Activated naive CD4-positive, alpha-beta T cell treated with anti-CD3 and anti-CD28 coated beads, Interleukin-2, amount 10 ng/mL, durations not matched to agents 7 days and 5 days (primary cell): ENCODE measurements around the gene RDH5.

Experiments used
- CTCF ChIA-PET: fragments of 350-600 bp; sonication (Branson Sonifier 250); formaldehyde crosslinking; loops from one replicate; lab custom pipeline; 2021; ENCODE audit warnings: antibody characterized with exemption; lab: Charles Lee
- DNase-seq: peaks from one replicate; pipeline ENCODE4 v3.0.0-alpha.2; 2020
- H3K27ac Mint-ChIP-seq: one replicate; pipeline ENCODE4 v1.8.0; 2021; ENCODE audit warnings: mild to moderate bottlenecking, moderate library complexity, mixed read lengths
- H3K27me3 Mint-ChIP-seq: one replicate; pipeline ENCODE4 v1.8.0; 2021; ENCODE audit warnings: mild to moderate bottlenecking, mixed read lengths
- H3K36me3 Mint-ChIP-seq: one replicate; pipeline ENCODE4 v1.8.0; 2021; ENCODE audit warnings: mixed read lengths
- H3K4me1 Mint-ChIP-seq: one replicate; pipeline ENCODE4 v1.8.0; 2021; ENCODE audit warnings: mixed read lengths
- H3K4me3 Mint-ChIP-seq: one replicate; pipeline ENCODE4 v1.8.0; 2021; ENCODE audit warnings: mild to moderate bottlenecking, moderate library complexity, mixed read lengths
- H3K9me3 Mint-ChIP-seq: one replicate; pipeline ENCODE4 v1.8.0; 2021; ENCODE audit warnings: mixed read lengths

RDH5 gene

DNA sequence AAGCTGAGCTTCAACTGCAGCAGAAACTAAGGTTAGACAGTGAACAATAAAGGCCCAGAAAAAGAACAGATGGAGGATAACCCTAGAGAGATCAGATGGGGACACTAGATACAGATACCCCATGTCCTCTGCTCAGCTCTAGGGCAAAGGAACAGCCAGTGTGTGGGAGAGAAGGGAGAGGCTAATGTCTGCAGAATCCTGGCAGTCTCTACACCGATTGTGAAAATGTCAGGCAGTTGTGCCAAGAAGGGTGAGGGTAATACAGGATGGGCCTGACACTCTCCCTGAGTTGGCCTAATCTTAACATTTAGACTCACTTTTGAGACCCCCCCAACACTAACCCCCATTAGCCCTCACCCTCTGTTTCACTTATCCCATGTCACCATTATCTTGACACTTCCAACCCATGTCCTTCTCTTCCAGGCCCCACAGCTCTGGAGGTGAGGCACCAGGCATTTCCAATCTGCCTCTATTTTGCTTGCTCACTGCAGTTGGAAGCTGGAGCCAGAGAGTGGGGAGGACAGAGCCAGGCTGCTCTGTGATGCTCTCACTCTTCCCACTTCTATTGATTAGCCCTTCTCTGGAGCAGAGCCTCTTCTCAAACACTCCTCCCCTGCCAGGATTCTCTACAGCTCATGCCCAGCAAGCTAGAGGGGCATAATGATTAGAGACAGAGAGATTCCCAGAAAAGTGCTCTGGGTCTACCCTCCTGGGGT lies 7.3 kb upstream of the RDH5 start:
- peaks cover 37% of the 10 kb centered on the region for H3K4me1 Mint-ChIP-seq
- DNase-seq: no peak
- peaks cover 57% of the 10 kb centered on the region for H3K27me3 Mint-ChIP-seq
- no peak overlapping the region for H3K27ac Mint-ChIP-seq
- no peak overlapping the region for H3K4me3 Mint-ChIP-seq
- CTCF ChIA-PET: no interaction called here
- no peaks in the 10 kb centered on the region for H3K9me3 Mint-ChIP-seq
- peaks cover 6% of the 10 kb centered on the region for H3K36me3 Mint-ChIP-seq

DNA sequence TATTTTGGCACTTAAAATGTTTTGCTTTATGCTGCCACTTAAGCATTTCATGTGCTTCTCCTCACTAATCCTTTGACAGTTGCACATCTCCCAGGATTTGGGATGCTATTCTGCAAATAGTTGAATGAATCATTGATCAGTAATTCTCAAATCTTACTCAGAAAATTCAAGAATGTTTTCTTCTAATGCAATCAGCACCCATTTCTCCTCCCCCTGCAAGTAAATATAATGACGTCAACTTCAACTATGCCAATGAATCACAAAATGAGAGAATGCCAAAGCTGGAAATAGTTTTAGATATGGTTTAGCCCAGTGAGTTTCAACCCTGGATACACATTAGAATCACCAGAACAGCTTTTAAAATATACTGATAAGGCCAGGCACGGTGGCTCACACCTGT lies 6.5 kb upstream of the RDH5 start:
- Mint-ChIP-seq H3K27me3 (peaks cover 48% of the 10 kb centered on the region), H3K36me3 (peaks cover 12% of the 10 kb centered on the region), H3K4me3 (no peak overlapping the region), H3K9me3 (no peaks in the 10 kb centered on the region), H3K27ac (no peak overlapping the region), H3K4me1 (peaks cover 38% of the 10 kb centered on the region)
- CTCF ChIA-PET: no interaction called here
- no peak for DNase-seq

DNA sequence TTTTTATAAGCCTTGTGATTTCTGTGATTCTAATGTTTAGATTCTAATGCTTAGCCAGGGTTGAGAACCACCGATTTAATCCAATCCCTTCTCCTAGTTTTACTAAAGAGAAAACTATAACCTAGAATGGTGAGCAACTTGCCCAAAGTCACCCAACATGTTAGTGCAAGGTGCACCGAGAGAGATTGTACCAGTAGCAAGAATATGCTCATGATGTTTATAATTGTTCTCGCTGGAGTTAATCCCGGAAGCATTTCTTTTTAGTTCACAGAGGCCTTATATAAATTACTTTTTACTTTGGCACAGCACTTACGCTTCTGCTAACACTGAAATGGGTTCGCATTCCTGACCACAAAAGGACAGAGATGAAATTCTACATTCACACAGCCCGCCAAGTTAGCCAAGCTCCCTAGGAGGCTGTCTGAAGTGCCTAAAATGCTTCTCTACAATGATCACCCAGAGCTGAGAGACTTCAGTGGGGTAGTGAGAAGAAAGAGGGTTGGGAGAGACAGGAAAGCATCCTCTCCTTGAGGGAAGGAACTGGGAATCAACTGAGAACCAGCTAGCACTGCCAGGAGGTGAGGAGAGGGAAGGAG lies 4.9 kb upstream of the RDH5 start:
- no peak for DNase-seq
- Mint-ChIP-seq H3K4me3 (peak overlapping the region; percentile 90), H3K27me3 (peaks cover 33% of the 10 kb centered on the region), H3K4me1 (peaks cover 42% of the 10 kb centered on the region), H3K9me3 (no peaks in the 10 kb centered on the region), H3K27ac (peak overlapping the region; percentile 94), H3K36me3 (peaks cover 16% of the 10 kb centered on the region)
- CTCF ChIA-PET: interaction anchor here (0.7 to 11.3 kb wide), 3 partner anchors 21 to 70 kb away, joined by 3 to 166 read pairs (median 3); no protein-coding TSS in a partner anchor

DNA sequence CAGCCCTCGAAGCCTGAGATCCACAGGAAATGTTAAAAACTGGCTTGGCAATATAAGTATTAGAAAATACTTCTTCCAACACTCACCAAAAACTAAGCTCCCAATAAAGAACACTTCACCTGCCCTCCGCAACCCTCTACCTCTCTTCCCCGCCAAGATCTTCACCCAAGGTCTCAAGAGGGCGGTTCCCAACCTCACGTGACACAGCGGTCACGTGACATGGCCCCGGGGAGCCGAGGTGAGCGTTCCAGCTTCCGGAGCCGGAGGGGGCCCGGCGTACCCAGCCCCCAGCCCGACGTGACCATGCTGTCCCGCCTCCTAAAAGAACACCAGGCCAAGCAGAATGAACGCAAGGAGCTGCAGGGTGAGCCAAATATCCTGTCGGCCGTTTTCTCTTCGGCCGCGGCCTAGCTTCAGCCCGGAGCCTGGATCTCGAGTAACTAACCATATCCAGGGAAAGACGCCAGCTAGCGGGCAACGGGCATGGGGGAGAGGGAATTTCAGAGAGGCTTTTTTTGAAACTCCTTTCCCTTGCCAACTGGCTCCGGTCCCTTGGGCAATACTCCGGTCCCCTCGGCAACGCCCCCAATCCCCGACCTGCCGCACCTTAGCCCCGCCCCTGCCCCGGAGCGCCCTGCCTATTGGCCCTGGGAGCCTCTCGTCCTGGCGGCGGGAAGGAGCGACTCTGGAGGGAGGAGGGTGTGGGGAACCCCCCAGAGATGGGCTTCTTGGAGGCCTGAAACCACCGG lies 4.2 kb upstream of the RDH5 start, which contains the start of gene BLOC1S1:
Gene BLOC1S1 (plus strand): TSS at position 214 of the 749 bp plus-strand sequence. CDS start 6 bp downstream, at position 220.
- peak within 1 kb of the TSS; percentile 94 for H3K27ac Mint-ChIP-seq
- CTCF ChIA-PET: interaction anchor here (0.7 to 11.3 kb wide), 4 partner anchors 9 to 70 kb away, joined by 3 to 166 read pairs (median 4); no protein-coding TSS in a partner anchor
- peaks cover 16% of the 10 kb centered on the region for H3K36me3 Mint-ChIP-seq
- H3K4me1 Mint-ChIP-seq: peaks cover 49% of the 10 kb centered on the region
- DNase-seq: peak; percentile 96
- no peaks in the 10 kb centered on the region for H3K9me3 Mint-ChIP-seq
- peaks cover 26% of the 10 kb centered on the region for H3K27me3 Mint-ChIP-seq
- peak within 1 kb of the TSS; percentile 90 for H3K4me3 Mint-ChIP-seq

DNA sequence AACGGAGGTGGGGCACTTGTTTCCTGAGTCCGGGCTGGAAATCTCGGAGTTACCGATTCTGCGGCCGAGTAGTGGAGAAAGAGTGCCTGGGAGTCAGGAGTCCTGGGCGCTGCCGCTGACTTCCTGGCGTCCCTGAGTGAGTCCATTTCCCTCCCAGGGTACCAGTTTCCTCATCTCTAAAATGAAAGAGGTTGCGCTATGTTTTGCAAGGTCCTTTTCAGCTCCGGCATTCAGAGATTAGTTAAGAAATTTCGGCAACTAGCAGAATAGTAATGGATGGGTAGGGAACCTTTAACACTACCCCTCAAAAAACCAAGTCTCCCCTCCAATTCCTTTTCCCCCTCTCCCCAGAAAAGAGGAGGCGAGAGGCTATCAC lies 3.6 kb upstream of the RDH5 start:
- Mint-ChIP-seq H3K27me3 (peaks cover 26% of the 10 kb centered on the region), H3K36me3 (peaks cover 16% of the 10 kb centered on the region), H3K27ac (peak overlapping the region; percentile 94), H3K9me3 (no peaks in the 10 kb centered on the region), H3K4me3 (peak overlapping the region; percentile 90), H3K4me1 (peaks cover 49% of the 10 kb centered on the region)
- CTCF ChIA-PET: interaction anchor here (1.2 to 11.3 kb wide), 4 partner anchors 8 to 28 kb away, joined by 3 to 166 read pairs (median 6); no protein-coding TSS in a partner anchor
- DNase-seq: no peak

DNA sequence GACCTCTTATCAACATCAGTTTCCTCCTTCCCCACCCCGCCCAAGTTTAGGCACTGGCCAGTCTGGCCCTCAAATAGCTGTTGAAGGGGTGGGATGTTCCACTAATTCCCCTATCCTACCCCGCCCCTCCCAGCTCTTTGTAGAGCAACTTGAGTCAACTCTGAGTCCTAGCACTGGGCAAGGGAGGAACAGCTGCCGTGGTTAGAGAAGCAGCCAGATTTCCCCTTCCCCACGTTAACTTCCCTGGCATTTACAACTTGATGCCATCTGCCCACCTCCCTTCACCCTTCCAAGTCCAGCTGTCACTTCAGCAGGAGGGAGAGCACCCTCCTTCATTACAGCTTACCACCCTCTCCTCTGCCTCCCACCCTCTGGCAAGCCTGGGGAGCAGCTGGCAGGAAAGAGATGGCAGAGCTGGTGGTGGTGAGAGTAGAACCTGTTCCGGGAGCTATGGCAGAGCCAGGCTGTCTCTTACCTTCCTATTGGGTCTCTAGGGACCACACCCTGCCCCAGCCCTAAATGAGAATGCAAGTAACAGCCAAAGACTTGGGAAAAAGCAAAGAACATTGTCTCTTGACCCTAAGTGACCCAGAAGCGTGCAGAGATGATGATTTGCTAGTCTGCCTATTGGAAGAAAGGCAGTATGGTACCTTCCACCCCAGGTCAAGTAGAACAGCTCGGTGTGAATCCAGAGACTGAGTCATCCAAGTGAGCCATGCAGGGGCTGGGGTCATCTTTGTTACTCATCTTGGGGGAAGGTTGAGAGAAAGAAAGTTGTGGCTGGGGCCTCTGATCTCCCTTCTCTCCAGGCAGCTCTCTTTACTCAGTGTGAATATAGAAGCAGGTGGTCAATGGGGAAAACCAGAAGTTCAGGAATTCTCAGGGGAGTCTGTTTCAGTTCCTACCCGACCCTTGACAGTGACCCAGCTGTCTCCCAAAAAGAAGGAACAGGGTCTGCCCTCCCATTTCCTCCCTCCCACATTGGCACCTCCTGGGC lies 2.9 kb upstream of the RDH5 start:
- Mint-ChIP-seq H3K4me1 (peaks cover 49% of the 10 kb centered on the region), H3K36me3 (peaks cover 16% of the 10 kb centered on the region), H3K4me3 (peak overlapping the region; percentile 90), H3K27ac (peak overlapping the region; percentile 65), H3K27me3 (peaks cover 18% of the 10 kb centered on the region), H3K9me3 (no peaks in the 10 kb centered on the region)
- DNase-seq: no peak
- CTCF ChIA-PET: interaction anchor here (0.9 to 11.3 kb wide), 4 partner anchors 8 to 73 kb away, joined by 3 to 166 read pairs (median 6); no protein-coding TSS in a partner anchor

DNA sequence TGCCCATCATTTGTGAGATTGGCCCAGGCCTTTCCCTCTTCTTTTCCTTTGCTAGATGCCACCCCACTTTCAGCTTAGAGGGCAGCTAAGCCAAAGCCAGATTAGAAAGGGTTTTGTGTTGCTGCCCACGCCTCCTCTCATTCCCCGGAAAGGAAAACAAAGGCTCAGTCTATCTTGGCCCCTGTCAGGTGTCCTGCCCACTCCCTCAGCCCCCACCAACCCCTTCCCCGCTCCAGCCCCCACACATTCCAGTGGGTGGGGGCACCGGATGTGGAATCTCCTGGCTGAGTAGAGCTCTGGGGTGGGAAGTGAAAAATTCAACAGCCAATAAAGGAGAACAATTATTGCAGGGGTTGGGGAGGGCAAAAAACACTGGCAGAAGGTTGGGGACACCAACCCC lies 2.2 kb upstream of the RDH5 start:
- no peak for DNase-seq
- Mint-ChIP-seq H3K36me3 (peaks cover 16% of the 10 kb centered on the region), H3K27ac (peak overlapping the region; percentile 17), H3K4me3 (peak overlapping the region; percentile 90), H3K27me3 (peaks cover 11% of the 10 kb centered on the region), H3K9me3 (no peaks in the 10 kb centered on the region), H3K4me1 (peaks cover 49% of the 10 kb centered on the region)
- CTCF ChIA-PET: interaction anchor here (11.3 kb wide), 1 partner anchor 18 kb away, joined by 166 read pairs; no protein-coding TSS in a partner anchor

DNA sequence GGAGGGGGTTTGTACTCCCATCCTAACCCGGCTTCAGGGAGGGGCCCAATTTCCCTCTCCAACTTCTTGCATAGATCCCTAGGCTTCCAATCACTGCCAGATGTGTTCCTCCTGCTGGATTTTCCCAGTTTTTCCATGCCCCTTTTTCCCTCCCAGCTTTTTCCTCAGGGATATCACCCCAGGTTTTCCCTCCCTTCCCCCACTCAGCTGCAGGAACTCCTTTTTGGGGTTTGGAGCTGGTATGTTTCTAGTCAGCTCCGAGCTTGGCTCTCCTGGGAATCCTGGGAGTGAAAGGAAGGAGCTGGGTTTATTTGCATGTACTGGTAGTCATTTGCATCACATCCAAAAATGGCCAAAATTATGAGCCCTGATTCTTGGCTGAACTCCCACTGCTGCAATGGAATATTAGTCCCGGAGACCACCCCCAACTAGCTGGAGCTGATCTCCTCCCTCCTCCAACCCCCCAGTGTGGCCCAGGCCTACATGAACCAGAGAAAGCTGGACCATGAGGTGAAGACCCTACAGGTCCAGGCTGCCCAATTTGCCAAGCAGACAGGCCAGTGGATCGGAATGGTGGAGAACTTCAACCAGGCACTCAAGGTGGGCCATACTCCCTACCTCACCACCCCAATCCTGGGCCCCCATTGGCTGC lies 1.4 kb upstream of the RDH5 start:
- H3K4me3 Mint-ChIP-seq: no peak overlapping the region
- H3K27ac Mint-ChIP-seq: peak overlapping the region; percentile 62
- CTCF ChIA-PET: interaction anchor here (0.9 to 11.3 kb wide), 2 partner anchors 10 to 17 kb away, joined by 4 to 166 read pairs; partner anchors contain the start of gene CD63

DNA sequence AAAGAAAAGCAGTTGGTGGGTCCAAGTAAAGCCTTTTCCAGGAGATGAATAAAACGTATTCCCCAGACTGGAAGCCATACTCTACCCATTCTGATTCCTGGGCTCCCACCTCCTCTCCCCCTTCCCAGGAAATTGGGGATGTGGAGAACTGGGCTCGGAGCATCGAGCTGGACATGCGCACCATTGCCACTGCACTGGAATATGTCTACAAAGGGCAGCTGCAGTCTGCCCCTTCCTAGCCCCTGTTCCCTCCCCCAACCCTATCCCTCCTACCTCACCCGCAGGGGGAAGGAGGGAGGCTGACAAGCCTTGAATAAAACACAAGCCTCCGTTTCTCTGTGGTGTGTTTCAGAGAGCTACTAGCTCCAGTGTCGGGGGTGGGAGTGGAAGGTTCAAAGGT lies 822 bp upstream of the RDH5 start:
- H3K27me3 Mint-ChIP-seq: peaks cover 8% of the 10 kb centered on the region
- CTCF ChIA-PET: interaction anchor here (0.9 to 11.3 kb wide), 4 partner anchors 10 to 221 kb away, joined by 3 to 166 read pairs (median 4); partner anchors contain the start of gene CD63
- H3K9me3 Mint-ChIP-seq: no peaks in the 10 kb centered on the region
- no peak for DNase-seq
- H3K4me1 Mint-ChIP-seq: peaks cover 49% of the 10 kb centered on the region
- no peak overlapping the region for H3K4me3 Mint-ChIP-seq
- H3K27ac Mint-ChIP-seq: no peak overlapping the region
- H3K36me3 Mint-ChIP-seq: peaks cover 16% of the 10 kb centered on the region

More for the DNA sequence above, 1.4 kb upstream of the RDH5 start:
- Mint-ChIP-seq H3K9me3 (no peaks in the 10 kb centered on the region), H3K4me1 (peaks cover 49% of the 10 kb centered on the region), H3K36me3 (peaks cover 16% of the 10 kb centered on the region), H3K27me3 (peaks cover 8% of the 10 kb centered on the region)
- DNase-seq: no peak

DNA sequence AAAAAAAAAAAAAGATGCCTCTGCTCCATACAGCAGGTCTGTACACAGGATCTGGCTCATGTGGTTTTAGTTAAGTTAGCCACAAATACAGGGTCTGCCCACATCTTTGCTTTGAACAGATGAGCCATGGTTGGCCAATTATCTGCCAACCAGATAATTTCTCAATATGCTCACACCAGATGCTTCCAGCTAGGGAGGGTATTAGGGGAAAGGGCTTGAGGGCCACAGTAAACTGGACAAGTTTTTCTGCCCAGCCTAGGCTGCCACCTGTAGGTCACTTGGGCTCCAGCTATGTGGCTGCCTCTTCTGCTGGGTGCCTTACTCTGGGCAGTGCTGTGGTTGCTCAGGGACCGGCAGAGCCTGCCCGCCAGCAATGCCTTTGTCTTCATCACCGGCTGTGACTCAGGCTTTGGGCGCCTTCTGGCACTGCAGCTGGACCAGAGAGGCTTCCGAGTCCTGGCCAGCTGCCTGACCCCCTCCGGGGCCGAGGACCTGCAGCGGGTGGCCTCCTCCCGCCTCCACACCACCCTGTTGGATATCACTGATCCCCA lies 776 bp downstream of the RDH5 start:
- no peak overlapping the region for H3K4me3 Mint-ChIP-seq
- H3K4me1 Mint-ChIP-seq: peaks cover 49% of the 10 kb centered on the region
- CTCF ChIA-PET: interaction anchor here (0.5 to 11.3 kb wide), 5 partner anchors 15 to 1864 kb away, joined by 3 to 166 read pairs (median 3); a partner anchor contains a TSS
- no peak overlapping the region for H3K27ac Mint-ChIP-seq
- H3K27me3 Mint-ChIP-seq: peaks cover 1% of the 10 kb centered on the region
- H3K36me3 Mint-ChIP-seq: peaks cover 25% of the 10 kb centered on the region
- no peaks in the 10 kb centered on the region for H3K9me3 Mint-ChIP-seq
- no peak for DNase-seq

DNA sequence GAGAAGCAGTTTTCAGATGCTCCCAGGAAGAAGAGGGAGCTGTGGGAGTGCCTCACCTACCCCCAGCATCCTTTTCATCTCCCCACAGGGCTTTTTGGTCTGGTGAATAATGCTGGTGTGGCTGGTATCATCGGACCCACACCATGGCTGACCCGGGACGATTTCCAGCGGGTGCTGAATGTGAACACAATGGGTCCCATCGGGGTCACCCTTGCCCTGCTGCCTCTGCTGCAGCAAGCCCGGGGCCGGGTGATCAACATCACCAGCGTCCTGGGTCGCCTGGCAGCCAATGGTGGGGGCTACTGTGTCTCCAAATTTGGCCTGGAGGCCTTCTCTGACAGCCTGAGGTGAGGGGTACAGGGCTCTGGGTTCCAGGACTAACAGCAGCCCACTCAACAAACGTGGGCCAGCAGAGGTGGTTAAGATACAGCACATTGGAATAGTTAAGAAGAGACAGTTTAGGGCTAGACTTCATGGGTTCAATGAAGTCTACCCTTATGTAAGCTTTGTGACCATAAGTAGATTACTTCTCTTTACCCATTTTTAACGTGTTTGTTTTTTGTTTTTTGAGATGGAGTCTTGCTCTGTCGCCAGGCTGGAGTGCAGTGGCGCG lies 1.5 kb downstream of the RDH5 start:
- H3K36me3 Mint-ChIP-seq: peaks cover 26% of the 10 kb centered on the region
- no peak overlapping the region for H3K4me3 Mint-ChIP-seq
- no peak for DNase-seq
- peaks cover 51% of the 10 kb centered on the region for H3K4me1 Mint-ChIP-seq
- H3K27me3 Mint-ChIP-seq: no peaks in the 10 kb centered on the region
- no peaks in the 10 kb centered on the region for H3K9me3 Mint-ChIP-seq
- CTCF ChIA-PET: interaction anchor here (11.3 kb wide), 1 partner anchor 14 kb away, joined by 166 read pairs; no protein-coding TSS in a partner anchor
- peak overlapping the region; percentile 52 for H3K27ac Mint-ChIP-seq

DNA sequence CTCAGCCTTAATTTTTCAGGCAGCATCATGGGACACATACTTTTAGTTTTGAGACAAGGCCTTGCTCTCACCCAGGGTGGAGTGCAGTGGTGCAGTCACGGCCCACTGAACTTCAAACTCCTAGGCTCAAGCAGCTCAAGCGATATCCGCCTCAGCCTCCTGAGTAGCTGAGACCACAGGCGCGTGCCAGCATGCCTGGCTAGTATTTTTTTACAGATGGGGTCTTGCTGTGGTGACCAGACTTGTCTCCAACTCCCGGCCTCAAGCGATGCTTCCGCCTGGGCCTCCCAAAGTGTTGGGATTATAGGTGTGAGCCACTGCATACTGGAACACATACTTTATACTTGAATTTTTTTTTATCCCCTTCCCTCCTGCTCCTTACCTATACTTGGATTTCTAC lies 2.8 kb downstream of the RDH5 start:
- Mint-ChIP-seq H3K36me3 (peaks cover 29% of the 10 kb centered on the region), H3K9me3 (no peaks in the 10 kb centered on the region)
- CTCF ChIA-PET: interaction anchor here (0.7 to 11.3 kb wide), 2 partner anchors 13 to 97 kb away, joined by 3 to 166 read pairs; no protein-coding TSS in a partner anchor

More for the DNA sequence above, 2.8 kb downstream of the RDH5 start:
- DNase-seq: no peak
- H3K4me1 Mint-ChIP-seq: peaks cover 51% of the 10 kb centered on the region
- H3K27me3 Mint-ChIP-seq: no peaks in the 10 kb centered on the region
- H3K27ac Mint-ChIP-seq: no peak overlapping the region
- no peak overlapping the region for H3K4me3 Mint-ChIP-seq
